Endothelial cell (in vitro differentiated cells): ENCODE data around the gene CHURC1. TPM values are rescaled to one million over a fixed set of nuclear protein-coding genes. Genes with fewer than 3 reads are reported as not detected.

Source experiments
- DNase-seq: peaks from one replicate; pipeline ENCODE4 v3.0.0; 2021; ENCODE audit warnings: low spot score
- H3K27ac Mint-ChIP-seq: one replicate; pipeline ENCODE4 v1.8.0; 2021; ENCODE audit warnings: mixed read lengths, inconsistent platforms; ENCODE audit not compliant: unreplicated experiment
- H3K27me3 Mint-ChIP-seq: one replicate; pipeline ENCODE4 v1.8.0; 2021; ENCODE audit warnings: mild to moderate bottlenecking, moderate library complexity, mixed read lengths, inconsistent platforms; ENCODE audit not compliant: unreplicated experiment
- H3K36me3 Mint-ChIP-seq: one replicate; pipeline ENCODE4 v1.8.0; 2021; ENCODE audit warnings: mild to moderate bottlenecking, low read depth, mixed read lengths, inconsistent platforms; ENCODE audit not compliant: unreplicated experiment
- H3K4me1 Mint-ChIP-seq: one replicate; pipeline ENCODE4 v1.8.0; 2021; ENCODE audit warnings: mild to moderate bottlenecking, mixed read lengths, inconsistent platforms; ENCODE audit not compliant: unreplicated experiment
- H3K4me3 Mint-ChIP-seq: one replicate; pipeline ENCODE4 v1.8.0; 2021; ENCODE audit warnings: mild to moderate bottlenecking, mixed read lengths, inconsistent platforms; ENCODE audit not compliant: unreplicated experiment
- H3K9me3 Mint-ChIP-seq: one replicate; pipeline ENCODE4 v1.8.0; 2021; ENCODE audit warnings: mixed read lengths, inconsistent platforms; ENCODE audit not compliant: unreplicated experiment
- total RNA-seq: library from RNA; stranded (reverse); fragmentation: NEBNext Ultra II Directional; extraction: Animal tissue kit (Norgen Biotek cat#: 25700); gene quantifications from one replicate; pipeline ENCODE4 v1.2.1, GENCODE V29; 2021; ENCODE audit not compliant: unreplicated experiment
- TF ChIP-seq, protein P1 (sequence below): fragments of 200-600 bp; sonication (generic); IDR thresholded peaks from one replicate; pipeline ENCODE4 v1.5.0; 2021; ENCODE audit warnings: antibody characterized with exemption; ENCODE audit not compliant: unreplicated experiment

The CHURC1 gene
- total RNA-seq, 1 donor from 2014 or later: 36.2 TPM

DNA sequence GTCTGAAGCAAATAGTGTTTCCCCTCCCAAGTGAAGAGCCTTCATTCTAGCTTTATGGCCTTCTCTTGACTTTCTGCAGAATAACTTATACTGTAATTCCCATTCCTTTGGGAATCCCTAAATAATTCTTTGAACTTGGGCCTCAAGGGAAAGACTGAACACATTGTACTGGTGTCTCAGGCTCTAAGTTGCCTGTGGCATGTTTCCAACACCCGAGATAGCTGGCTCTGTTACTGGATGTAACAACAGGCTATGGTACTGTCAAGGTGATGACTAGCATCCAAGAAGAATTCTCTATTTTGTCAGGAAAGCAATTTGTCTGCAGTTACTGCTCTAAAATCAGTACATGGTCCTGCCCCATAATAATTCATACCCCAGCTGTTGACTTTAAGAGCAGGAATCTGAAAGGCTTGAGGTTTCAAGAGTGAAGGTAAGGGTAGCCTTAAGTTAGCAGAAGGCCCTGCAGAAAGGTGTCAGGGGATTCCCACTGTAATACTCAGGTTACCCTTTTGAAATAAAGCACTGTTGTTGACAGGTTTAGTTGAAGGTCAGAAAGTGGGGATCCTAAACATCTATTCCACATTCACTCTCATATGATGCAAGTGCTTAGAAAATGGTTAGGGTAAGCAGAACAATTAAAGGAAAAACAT is 23.0 kb downstream of the CHURC1 start:
- peaks cover 12% of the 10 kb centered on the region for H3K36me3 Mint-ChIP-seq
- DNase-seq: no peak
- no peaks in the 10 kb centered on the region for H3K9me3 Mint-ChIP-seq
- H3K27ac Mint-ChIP-seq: no peak overlapping the region
- TF ChIP-seq, protein P1, sequence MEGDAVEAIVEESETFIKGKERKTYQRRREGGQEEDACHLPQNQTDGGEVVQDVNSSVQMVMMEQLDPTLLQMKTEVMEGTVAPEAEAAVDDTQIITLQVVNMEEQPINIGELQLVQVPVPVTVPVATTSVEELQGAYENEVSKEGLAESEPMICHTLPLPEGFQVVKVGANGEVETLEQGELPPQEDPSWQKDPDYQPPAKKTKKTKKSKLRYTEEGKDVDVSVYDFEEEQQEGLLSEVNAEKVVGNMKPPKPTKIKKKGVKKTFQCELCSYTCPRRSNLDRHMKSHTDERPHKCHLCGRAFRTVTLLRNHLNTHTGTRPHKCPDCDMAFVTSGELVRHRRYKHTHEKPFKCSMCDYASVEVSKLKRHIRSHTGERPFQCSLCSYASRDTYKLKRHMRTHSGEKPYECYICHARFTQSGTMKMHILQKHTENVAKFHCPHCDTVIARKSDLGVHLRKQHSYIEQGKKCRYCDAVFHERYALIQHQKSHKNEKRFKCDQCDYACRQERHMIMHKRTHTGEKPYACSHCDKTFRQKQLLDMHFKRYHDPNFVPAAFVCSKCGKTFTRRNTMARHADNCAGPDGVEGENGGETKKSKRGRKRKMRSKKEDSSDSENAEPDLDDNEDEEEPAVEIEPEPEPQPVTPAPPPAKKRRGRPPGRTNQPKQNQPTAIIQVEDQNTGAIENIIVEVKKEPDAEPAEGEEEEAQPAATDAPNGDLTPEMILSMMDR: no peak
- H3K4me3 Mint-ChIP-seq: no peak overlapping the region
- peaks cover 14% of the 10 kb centered on the region for H3K4me1 Mint-ChIP-seq
- peaks cover 6% of the 10 kb centered on the region for H3K27me3 Mint-ChIP-seq

DNA sequence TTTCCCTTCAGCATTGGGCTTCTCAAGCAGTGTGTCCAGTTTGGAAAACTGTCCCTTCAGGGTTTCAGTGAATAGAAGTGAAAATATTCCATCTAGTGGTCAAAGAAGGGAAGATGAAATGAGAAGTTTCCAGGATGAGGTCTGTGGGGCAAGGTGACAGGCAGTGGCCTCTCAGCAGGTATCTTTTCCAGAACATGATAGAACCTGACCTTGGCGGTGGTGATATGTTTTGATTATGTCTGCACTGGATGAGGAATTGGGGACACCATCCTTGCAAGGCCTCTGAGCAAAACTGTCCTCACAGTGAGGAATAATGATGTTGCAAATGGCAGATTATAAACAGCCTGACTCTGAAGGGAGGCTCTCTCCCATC is 23.6 kb downstream of the CHURC1 start:
- peaks cover 14% of the 10 kb centered on the region for H3K4me1 Mint-ChIP-seq
- H3K36me3 Mint-ChIP-seq: peaks cover 10% of the 10 kb centered on the region
- no peak overlapping the region for H3K27ac Mint-ChIP-seq
- TF ChIP-seq, protein P1: no peak
- DNase-seq: no peak
- H3K9me3 Mint-ChIP-seq: no peaks in the 10 kb centered on the region
- H3K27me3 Mint-ChIP-seq: peaks cover 6% of the 10 kb centered on the region
- no peak overlapping the region for H3K4me3 Mint-ChIP-seq

DNA sequence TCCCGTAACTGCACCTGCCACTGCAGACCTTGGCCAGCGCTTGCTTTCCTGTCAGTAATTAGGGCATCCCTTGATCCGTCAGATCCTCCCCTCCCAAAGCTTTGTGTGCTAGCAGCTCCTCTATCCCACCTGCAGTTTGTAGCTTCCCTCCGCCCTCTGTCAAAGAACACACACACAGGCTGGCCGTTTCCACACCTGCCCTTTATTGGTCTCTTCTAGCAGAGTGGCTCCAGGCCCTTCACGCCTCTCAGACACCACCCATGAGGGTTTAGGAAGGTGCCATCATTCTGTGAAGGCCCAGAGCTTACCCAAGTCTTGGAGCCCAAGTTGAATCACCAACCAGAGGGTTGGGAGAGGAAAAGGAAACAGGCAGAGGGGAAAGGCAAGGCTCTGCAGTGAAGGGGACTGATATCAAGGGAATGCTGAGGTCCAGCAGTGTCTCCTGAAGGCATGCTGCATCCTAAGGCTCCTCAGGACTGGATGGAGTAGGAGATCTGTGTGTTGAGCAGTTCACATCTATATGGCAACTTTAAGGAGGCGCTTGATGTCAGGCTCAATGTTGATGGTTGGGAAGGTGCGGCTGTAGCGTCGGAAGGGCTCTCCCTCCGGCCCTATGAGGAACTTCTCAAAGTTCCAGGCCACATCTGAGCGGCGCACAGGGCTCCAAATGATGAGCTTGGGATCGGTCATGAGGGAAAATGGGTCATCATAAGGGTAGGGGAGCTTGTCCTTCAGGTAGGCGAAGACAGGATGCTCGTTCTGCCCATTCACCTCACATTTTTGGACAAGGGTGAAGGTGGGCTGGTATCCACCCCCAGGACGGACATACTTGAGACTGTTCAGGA is 24.9 kb downstream of the CHURC1 start:
- H3K9me3 Mint-ChIP-seq: no peaks in the 10 kb centered on the region
- H3K36me3 Mint-ChIP-seq: peaks cover 9% of the 10 kb centered on the region
- TF ChIP-seq, protein P1: no peak
- DNase-seq: no peak
- no peak overlapping the region for H3K27ac Mint-ChIP-seq
- H3K4me1 Mint-ChIP-seq: peaks cover 16% of the 10 kb centered on the region
- peaks cover 6% of the 10 kb centered on the region for H3K27me3 Mint-ChIP-seq
- H3K4me3 Mint-ChIP-seq: no peak overlapping the region

DNA sequence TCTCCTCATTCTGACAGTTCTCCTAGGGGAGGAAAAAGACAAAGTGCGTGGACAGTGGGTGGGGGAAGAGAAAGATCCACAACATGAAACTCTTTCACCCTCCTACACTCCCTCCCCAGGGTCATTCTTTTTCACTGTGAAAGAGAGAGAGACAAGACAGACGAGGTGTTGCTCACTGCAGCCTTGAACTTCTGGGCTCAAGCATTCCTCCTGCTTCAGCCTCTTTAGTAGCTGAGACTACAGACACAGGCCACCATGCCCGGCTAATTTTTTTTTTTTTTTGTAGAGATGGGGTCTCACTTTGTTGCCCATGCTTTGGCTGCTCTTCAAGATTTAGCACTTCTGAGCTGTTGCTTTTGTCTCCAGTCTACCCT is 25.5 kb downstream of the CHURC1 start:
- TF ChIP-seq, protein P1: no peak
- H3K27ac Mint-ChIP-seq: no peak overlapping the region

More for the DNA sequence above, 25.5 kb downstream of the CHURC1 start:
- peaks cover 6% of the 10 kb centered on the region for H3K27me3 Mint-ChIP-seq
- H3K4me3 Mint-ChIP-seq: no peak overlapping the region
- no peak for DNase-seq
- no peaks in the 10 kb centered on the region for H3K9me3 Mint-ChIP-seq
- H3K4me1 Mint-ChIP-seq: peaks cover 16% of the 10 kb centered on the region
- peaks cover 5% of the 10 kb centered on the region for H3K36me3 Mint-ChIP-seq
